Thyroid gland (tissue), 4 donors: ENCODE data around the gene FBXO5.

Experiments
- POLR2A ChIP-seq, 2 donors: fragments of 450-650 bp; IDR thresholded peaks; one replicate each; pipeline ENCODE4 v1.6.1; 2017; ENCODE audit warnings: antibody characterized with exemption in 2 of 2, mild to moderate bottlenecking in 2 of 2, moderate library complexity in 1 of 2
- TF ChIP-seq, protein P1 (sequence below), 6 experiments: fragments of 200-600 bp in 3 of 6; fragments of 450-650 bp in 3 of 6; sonication (generic) in 3 of 6; IDR thresholded peaks; one replicate each; pipeline ENCODE4 v1.5.1; 2016 to 2019; ENCODE audit warnings: antibody characterized with exemption in 6 of 6, mild to moderate bottlenecking in 2 of 6, inconsistent platforms in 1 of 6, moderate library complexity in 1 of 6

DNA sequence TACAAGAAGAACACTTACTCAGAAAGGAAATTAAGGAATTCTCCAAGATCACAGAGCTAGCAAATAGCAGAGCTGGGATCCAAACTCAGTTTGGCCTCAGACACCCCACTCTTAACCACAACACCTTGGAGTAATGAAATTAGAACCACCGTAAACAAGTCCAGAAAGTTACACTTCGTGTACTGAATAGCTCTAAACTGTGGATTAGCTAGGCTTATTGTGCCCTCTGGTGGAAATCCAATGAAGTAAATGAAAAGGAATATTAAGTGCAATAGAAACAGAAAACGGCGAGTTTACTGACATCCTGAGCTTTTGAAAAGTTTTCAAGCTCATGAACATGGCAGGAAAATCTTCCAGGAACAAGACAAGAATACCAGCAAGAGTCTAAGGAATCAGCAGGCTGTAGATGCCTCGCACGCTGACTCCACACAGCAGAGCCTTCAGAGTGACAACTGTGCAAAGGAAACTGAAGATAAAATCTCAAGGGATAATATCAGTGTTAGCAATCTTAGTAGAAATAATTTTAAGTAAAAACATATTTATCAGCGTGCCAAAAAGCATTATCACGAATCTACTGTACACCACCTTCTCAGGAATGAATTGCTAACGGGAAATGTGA is 34.6 kb downstream of the FBXO5 start:
- no peak for TF ChIP-seq POLR2A (IDR thresholded peaks at IDR 0.05)
- TF ChIP-seq, protein P1, sequence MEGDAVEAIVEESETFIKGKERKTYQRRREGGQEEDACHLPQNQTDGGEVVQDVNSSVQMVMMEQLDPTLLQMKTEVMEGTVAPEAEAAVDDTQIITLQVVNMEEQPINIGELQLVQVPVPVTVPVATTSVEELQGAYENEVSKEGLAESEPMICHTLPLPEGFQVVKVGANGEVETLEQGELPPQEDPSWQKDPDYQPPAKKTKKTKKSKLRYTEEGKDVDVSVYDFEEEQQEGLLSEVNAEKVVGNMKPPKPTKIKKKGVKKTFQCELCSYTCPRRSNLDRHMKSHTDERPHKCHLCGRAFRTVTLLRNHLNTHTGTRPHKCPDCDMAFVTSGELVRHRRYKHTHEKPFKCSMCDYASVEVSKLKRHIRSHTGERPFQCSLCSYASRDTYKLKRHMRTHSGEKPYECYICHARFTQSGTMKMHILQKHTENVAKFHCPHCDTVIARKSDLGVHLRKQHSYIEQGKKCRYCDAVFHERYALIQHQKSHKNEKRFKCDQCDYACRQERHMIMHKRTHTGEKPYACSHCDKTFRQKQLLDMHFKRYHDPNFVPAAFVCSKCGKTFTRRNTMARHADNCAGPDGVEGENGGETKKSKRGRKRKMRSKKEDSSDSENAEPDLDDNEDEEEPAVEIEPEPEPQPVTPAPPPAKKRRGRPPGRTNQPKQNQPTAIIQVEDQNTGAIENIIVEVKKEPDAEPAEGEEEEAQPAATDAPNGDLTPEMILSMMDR (IDR thresholded peaks at IDR 0.05), result peak in 4 of 6 experiments; percentile 31 to 69 (median 60)
